HG02623 (cell line): ENCODE results near the gene PTRHD1.

ENCODE experiments used
- ATAC-seq: cut with Tn5 transposase; IDR thresholded peaks from one replicate; pipeline ENCODE4 v1.9.1; 2021; ENCODE audit warnings: moderate library complexity; ENCODE audit not compliant: unreplicated experiment

The PTRHD1 gene

DNA sequence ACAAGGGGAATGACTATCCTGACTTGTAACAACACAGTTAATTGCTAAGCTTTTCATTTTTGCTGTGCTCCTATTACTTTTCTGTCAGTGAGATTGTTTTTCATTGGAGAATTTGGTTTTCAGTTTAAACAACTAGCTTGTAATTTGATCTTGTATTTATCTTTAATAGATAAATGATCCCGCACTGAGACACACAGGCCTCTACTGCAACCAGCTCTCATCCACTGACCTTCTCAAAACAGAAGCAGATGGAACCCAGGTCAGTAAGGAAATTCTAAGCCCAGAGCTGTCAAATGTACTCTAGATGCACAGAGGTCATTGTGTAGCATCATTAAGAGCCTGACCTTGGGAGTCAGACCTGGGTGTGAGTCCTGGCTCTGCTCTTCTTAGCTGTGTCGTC lies 30.7 kb downstream of the PTRHD1 start:
- no peak for ATAC-seq

DNA sequence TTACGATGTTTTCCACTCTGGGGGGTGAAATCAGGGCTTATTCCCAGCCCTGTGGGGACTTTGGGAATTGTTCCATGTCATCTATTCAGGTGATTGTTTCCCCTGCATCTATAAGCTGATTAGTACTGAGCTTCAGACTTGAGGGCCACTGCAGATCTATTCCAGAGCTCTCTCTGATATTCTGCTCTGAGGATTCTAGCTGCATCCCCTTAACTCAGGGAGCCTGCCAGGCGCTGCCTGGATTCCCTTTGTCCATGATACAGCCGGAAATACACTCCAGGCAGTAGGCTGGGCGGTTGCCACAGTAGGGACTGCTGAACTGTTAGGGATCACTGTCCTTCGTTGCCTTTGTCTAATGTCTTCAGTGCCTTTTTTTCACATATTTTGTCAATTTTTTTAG lies 31.3 kb downstream of the PTRHD1 start:
- ATAC-seq: no peak

DNA sequence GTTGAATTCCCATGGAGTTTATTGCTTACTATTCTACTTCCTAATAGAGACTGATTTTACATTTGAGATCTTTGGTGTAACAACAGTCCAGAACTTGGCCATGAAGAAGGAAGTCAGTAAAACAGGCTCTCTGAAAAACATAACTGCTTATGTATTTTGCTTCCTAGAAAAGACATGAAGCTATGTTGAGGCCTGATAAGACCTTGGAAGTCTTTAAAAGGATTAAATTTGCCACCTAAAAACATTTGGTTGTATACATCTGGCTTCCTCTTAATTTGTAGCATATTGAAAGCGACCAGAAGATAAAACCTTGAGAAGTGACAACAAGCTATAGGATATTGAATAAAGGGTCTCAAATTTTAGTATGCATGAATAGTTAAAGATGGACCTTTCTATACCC lies 36.4 kb downstream of the PTRHD1 start:
- ATAC-seq: no peak

DNA sequence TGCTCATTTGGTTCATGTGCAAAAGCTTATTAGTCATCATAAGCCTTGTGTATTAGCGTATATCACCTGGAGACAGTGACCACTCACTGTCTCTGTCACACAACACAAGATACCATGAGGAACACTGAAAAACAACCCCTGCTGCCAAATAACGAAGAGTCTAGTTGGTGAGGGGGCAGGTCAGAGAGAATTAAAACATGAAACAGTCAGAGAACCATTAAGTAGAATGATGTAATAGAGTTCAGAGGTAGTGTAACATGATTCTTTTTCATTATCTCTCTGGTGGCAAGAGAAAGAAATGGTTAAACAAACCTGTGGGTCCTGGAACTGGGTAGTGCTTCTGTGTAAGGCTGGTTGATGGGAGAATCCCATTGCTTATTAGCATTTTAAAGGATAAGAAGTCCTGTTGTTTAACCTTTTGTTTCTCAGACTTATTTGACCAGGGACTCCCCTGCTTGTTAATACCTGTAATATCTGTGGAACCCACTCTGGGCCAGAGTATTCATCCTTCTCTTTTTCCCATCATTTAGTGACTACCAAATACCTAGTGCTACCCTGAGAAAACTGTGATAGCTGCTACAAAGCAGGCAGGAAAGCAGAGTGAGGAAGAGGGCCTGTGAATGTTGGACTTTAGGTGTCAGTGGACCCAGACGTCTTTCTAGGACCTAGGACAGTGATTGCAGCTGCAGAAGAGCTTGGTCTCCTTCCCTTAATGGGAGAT lies 38.0 kb downstream of the PTRHD1 start:
- no peak for ATAC-seq

DNA sequence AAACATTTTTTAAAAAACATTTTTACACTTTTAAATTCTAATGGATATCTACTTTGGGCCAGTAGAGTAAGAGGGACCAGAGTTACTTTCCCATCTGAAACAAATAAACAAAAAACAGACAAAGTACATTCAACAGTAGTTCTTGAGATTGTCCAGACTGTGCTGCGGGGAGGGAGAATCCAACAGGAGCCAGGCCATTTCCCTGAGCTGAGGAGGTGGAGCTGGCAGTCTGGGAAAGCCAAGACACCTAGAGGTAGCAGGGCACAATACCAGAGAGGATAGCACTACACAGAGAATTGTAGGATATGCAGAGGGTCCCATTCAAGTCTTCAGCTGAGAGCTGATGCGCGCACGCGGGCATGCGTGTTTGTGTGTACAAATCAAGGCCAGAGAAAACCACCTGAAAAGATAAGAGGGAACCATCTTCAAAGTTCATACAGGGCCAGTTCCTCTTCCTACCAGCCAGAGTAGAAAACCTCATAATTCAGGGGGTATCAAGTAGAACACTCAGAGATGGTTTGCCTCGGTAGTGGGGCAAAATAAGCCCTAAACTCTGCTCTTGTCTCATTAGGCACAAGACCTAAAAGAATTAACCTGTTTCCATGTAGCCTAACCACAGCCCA lies 44.0 kb downstream of the PTRHD1 start:
- ATAC-seq: no peak

DNA sequence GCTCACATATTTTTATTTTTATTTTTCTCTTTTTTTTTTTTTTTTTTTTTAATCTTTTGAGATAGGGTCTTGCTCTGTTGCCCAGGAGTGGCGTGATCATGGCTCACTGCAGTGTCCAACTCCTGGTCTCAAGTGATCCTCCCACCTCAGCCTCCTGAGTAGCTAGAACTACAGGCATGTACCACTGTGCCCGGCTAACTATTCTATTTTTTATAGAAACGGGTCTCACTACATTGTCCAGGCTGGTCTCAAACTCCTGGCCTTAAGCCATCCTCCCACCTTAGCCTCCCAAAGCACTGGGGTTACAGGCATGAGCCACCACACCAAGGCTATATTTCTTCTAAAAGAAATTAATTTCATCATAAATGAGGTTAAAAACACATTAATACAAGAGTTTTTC lies 45.9 kb downstream of the PTRHD1 start:
- no peak for ATAC-seq

DNA sequence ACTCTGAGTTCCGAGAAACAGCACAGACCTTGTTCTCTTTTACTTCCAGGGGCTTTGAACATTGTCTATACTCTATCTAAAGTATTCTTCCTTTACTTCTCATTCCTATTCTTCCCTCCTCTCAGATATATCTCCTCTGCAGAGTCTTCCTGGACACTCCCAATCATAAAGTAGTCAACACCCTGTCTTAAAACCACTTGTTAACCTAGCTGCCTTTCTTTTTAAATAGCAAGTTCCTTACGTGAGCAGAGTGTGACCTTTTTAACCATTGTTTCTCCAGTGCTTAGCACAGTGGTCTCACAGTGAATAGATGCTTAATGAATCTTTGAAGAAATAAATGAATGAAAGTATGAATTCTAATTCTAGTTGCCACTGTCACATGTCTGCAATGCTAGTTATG lies 47.4 kb downstream of the PTRHD1 start:
- ATAC-seq: no peak

DNA sequence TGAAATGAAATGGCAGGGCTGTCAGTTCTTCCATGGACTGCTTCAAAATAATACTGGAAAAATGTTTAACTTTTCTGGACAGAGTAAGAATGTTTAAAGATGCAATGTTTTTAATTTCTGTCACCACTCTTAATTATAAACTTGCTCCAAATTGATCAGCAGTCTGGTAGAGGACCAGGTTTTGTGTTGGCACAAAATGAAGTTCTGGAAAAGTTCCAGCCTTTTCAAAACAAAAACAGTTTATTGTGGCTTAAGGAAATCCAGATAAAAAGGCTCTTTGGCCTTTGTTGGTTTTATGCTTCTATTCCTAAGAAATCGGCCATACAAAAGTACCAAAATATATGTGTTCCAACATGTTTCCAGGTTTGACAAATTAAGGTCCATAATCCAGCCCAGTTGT lies 48.8 kb downstream of the PTRHD1 start:
- ATAC-seq: no peak

DNA sequence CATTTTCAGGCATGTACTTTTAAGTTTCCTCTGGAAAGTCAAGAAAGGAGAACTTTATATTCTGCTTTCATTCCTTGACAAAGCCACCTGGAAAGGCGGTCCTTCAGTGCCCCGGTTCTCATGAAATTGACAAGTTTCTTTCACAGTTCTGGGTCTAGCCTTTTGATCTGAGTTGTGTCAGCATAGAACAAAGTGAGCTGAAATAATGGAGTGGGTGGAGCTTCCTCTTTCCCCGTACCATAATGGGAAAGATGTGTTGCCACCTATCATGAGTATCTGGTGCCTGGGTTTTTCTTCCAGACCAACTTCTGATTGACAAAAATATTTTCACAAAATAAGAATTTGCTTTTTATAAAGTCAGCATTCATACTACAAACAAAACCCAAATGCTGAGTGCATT lies 49.3 kb downstream of the PTRHD1 start:
- ATAC-seq: no peak

DNA sequence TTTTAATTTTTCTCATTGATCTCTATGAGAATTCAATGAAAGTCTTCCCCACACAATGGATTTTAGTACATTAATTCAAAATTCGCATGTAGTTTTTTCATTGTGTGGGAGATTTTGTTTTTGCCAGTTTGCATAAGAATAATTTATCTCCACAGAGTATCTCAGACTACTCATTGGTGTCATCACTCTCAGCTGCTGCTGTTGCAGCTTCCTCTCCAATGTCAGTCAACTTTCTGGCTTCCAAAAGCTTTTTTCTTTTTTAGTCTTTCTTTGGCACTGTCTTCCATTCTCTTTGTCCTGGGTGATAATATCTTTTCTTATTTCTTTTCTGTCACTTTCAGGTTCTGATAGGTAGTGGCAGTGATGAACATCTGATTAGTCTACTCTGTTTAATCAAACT lies 50.5 kb downstream of the PTRHD1 start:
- ATAC-seq: no peak

DNA sequence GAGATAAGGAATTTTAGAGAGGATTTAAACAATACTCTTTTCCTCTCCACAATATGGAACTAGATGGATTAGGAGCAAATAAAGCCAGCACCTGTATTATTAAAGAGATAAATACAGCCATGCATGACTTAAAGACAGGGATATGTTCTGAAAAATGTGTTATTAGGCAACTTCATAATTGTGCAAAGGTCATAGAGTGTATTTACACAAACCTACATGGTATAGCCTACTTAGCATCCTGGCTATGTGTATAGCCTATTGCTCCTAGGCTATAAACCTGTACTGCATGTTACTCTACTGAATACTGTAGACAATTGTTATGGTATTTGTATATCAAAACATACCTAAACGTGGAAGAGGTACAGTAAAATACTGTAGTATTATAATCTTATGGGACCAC lies 53.0 kb downstream of the PTRHD1 start:
- no peak for ATAC-seq
